ENCODE measurements around the gene GALNTL6.

The GALNTL6 gene

GRCh38 chr4:172104539-172104938 lies 291.3 kb downstream of the GALNTL6 start:
- DNase-seq (ENCODE audit: low read depth in 2 of 2, low spot score in 1 of 2): no peak

GRCh38 chr4:172105918-172106317 lies 292.7 kb downstream of the GALNTL6 start:
- no peak for DNase-seq (ENCODE audit: low read depth in 2 of 2, low spot score in 1 of 2)

- DNase-seq (ENCODE audit: low read depth in 2 of 2, low spot score in 1 of 2): no peak
These were observed 296.3 kb downstream of the GALNTL6 start for GRCh38 chr4:172109466-172109865.

GRCh38 chr4:172124656-172125308 lies 311.6 kb downstream of the GALNTL6 start:
- DNase-seq (ENCODE audit: low read depth in 2 of 2, low spot score in 1 of 2): no peak

GRCh38 chr4:172125443-172125842 lies 312.2 kb downstream of the GALNTL6 start:
- no peak for DNase-seq (ENCODE audit: low read depth in 2 of 2, low spot score in 1 of 2)

- DNase-seq (ENCODE audit: low read depth in 2 of 2, low spot score in 1 of 2): no peak
These were observed 314.0 kb downstream of the GALNTL6 start for GRCh38 chr4:172127168-172127567.

GRCh38 chr4:172129593-172129992 lies 316.4 kb downstream of the GALNTL6 start:
- DNase-seq (ENCODE audit: low read depth in 2 of 2, low spot score in 1 of 2): no peak

- DNase-seq (ENCODE audit: low read depth in 2 of 2, low spot score in 1 of 2): no peak
These were observed 321.3 kb downstream of the GALNTL6 start for GRCh38 chr4:172134521-172134920.

- no peak for DNase-seq (ENCODE audit: low read depth in 2 of 2, low spot score in 1 of 2)
These were observed 327.8 kb downstream of the GALNTL6 start for GRCh38 chr4:172141025-172141424.

- DNase-seq (ENCODE audit: low read depth in 2 of 2, low spot score in 1 of 2): no peak
These were observed 329.1 kb downstream of the GALNTL6 start for GRCh38 chr4:172142281-172142741.

- no peak for DNase-seq (ENCODE audit: low read depth in 2 of 2, low spot score in 1 of 2)
These were observed 330.6 kb downstream of the GALNTL6 start for GRCh38 chr4:172143605-172144314.

GRCh38 chr4:172147687-172148086 lies 334.5 kb downstream of the GALNTL6 start:
- no peak for DNase-seq (ENCODE audit: low read depth in 2 of 2, low spot score in 1 of 2)

GRCh38 chr4:172149329-172149728 lies 336.1 kb downstream of the GALNTL6 start:
- DNase-seq (ENCODE audit: low read depth in 2 of 2, low spot score in 1 of 2): no peak

- DNase-seq (ENCODE audit: low read depth in 2 of 2, low spot score in 1 of 2): no peak
These were observed 339.1 kb downstream of the GALNTL6 start for GRCh38 chr4:172152284-172152683.

GRCh38 chr4:172153719-172154118 lies 340.5 kb downstream of the GALNTL6 start:
- no peak for DNase-seq (ENCODE audit: low read depth in 2 of 2, low spot score in 1 of 2)

GRCh38 chr4:172155838-172156345 lies 342.7 kb downstream of the GALNTL6 start:
- no peak for DNase-seq (ENCODE audit: low read depth in 2 of 2, low spot score in 1 of 2)

GRCh38 chr4:172157946-172158345 lies 344.7 kb downstream of the GALNTL6 start:
- no peak for DNase-seq (ENCODE audit: low read depth in 2 of 2, low spot score in 1 of 2)

GRCh38 chr4:172163215-172163614 lies 350.0 kb downstream of the GALNTL6 start:
- no peak for DNase-seq (ENCODE audit: low read depth in 2 of 2, low spot score in 1 of 2)

- DNase-seq (ENCODE audit: low read depth in 2 of 2, low spot score in 1 of 2): no peak
These were observed 355.7 kb downstream of the GALNTL6 start for GRCh38 chr4:172168888-172169287.

- no peak for DNase-seq (ENCODE audit: low read depth in 2 of 2, low spot score in 1 of 2)
These were observed 356.7 kb downstream of the GALNTL6 start for GRCh38 chr4:172169871-172170270.

- DNase-seq (ENCODE audit: low read depth in 2 of 2, low spot score in 1 of 2): no peak
These were observed 360.0 kb downstream of the GALNTL6 start for GRCh38 chr4:172173206-172173605.

- DNase-seq (ENCODE audit: low read depth in 2 of 2, low spot score in 1 of 2): no peak
These were observed 364.2 kb downstream of the GALNTL6 start for GRCh38 chr4:172177382-172177781.
